GM21737 (cell line): ENCODE measurements around the gene USP17L22.
"Not testable (repeated sequence)": the region's sequence is repeated elsewhere in the genome, so short reads cannot be mapped to it uniquely, and the experiment has no call there.

Experiments used
- ATAC-seq: cut with Tn5 transposase; IDR thresholded peaks from one replicate; pipeline ENCODE4 v1.9.1; 2021; ENCODE audit warnings: mild to moderate bottlenecking, moderate library complexity; ENCODE audit not compliant: unreplicated experiment

USP17L22 gene

GRCh38 chr4:9267319-9267718 is at the start of gene USP17L22:
Gene USP17L22, plus strand, starts transcription at chr4:9267619. Its CDS starts 0 bp downstream, at chr4:9267619.
- ATAC-seq: not testable (repeated sequence)

- ATAC-seq: not testable (repeated sequence)
Observed at GRCh38 chr4:9219852-9220251, 47.6 kb upstream of the USP17L22 start, which contains the start of gene USP17L12. Gene USP17L12, plus strand, starts transcription at chr4:9220152. Its CDS starts 0 bp downstream, at chr4:9220152.

- not testable (repeated sequence) for ATAC-seq
Observed at GRCh38 chr4:9224596-9224995, 42.8 kb upstream of the USP17L22 start, which contains the start of gene USP17L13. Gene USP17L13, plus strand, starts transcription at chr4:9224896. Its CDS starts 0 bp downstream, at chr4:9224896.

- ATAC-seq: not testable (repeated sequence)
Observed at GRCh38 chr4:9230249-9230648, 37.2 kb upstream of the USP17L22 start.

- ATAC-seq: not testable (repeated sequence)
Observed at GRCh38 chr4:9234085-9234484, 33.3 kb upstream of the USP17L22 start, which contains the start of gene USP17L15. Gene USP17L15, plus strand, starts transcription at chr4:9234385. Its CDS starts 0 bp downstream, at chr4:9234385.

GRCh38 chr4:9238461-9238860 is 29.0 kb upstream of the USP17L22 start:
- not testable (repeated sequence) for ATAC-seq

GRCh38 chr4:9243579-9243978 is 23.8 kb upstream of the USP17L22 start, which contains the start of gene USP17L17:
Gene USP17L17, plus strand, starts transcription at chr4:9243879. Its CDS starts 0 bp downstream, at chr4:9243879.
- ATAC-seq: not testable (repeated sequence)

- ATAC-seq: not testable (repeated sequence)
Observed at GRCh38 chr4:9247953-9248680, 19.3 kb upstream of the USP17L22 start, which contains the start of gene USP17L18. Gene USP17L18, plus strand, starts transcription at chr4:9248630. Its CDS starts 0 bp downstream, at chr4:9248630.

- ATAC-seq: not testable (repeated sequence)
Observed at GRCh38 chr4:9253078-9253477, 14.3 kb upstream of the USP17L22 start, which contains the start of gene USP17L19. Gene USP17L19, plus strand, starts transcription at chr4:9253378. Its CDS starts 0 bp downstream, at chr4:9253378.

GRCh38 chr4:9257824-9258223 is 9.6 kb upstream of the USP17L22 start, which contains the start of gene USP17L20:
Gene USP17L20, plus strand, starts transcription at chr4:9258124. Its CDS starts 0 bp downstream, at chr4:9258124.
- ATAC-seq: not testable (repeated sequence)

- ATAC-seq: not testable (repeated sequence)
Observed at GRCh38 chr4:9262572-9262971, 4.8 kb upstream of the USP17L22 start, which contains the start of gene USP17L21. Gene USP17L21, plus strand, starts transcription at chr4:9262872. Its CDS starts 0 bp downstream, at chr4:9262872.

- ATAC-seq: not testable (repeated sequence)
Observed at GRCh38 chr4:9271719-9272118, 4.3 kb downstream of the USP17L22 start.
